C4-2B (cell line): ENCODE measurements around the gene IGFBP4.

Experiments
- H3K27ac ChIP-seq: fragments of 450-650 bp; 2 replicates; pipeline ENCODE4 v1.5.1; 2017
- CTCF ChIP-seq: fragments of 450-650 bp; conservative IDR thresholded peaks from 2 replicates; pipeline ENCODE4 v1.5.1; 2017; ENCODE audit warnings: mild to moderate bottlenecking
- ZFX ChIP-seq: fragments of 450-650 bp; IDR thresholded peaks from 2 replicates; pipeline ENCODE4 v1.6.1; 2017

IGFBP4 gene

GRCh38 chr17:40490982-40491381, 47.7 kb downstream of the IGFBP4 start:
- H3K27ac ChIP-seq, result peak overlapping the region; percentile 8; the same call in 1 of the 2 replicates
- TF ChIP-seq ZFX (no peak), CTCF (no peak)

- H3K27ac ChIP-seq, result no peak overlapping the region
- TF ChIP-seq CTCF, result no peak
- TF ChIP-seq ZFX, result no peak
These were observed 48.2 kb downstream of the IGFBP4 start for GRCh38 chr17:40491486-40491885.

GRCh38 chr17:40493697-40494096, 50.4 kb downstream of the IGFBP4 start:
- TF ChIP-seq ZFX (no peak), CTCF (no peak)
- H3K27ac ChIP-seq, result no peak overlapping the region

- no peak overlapping the region for H3K27ac ChIP-seq
- TF ChIP-seq ZFX (no peak), CTCF (no peak)
These were observed 51.9 kb downstream of the IGFBP4 start for GRCh38 chr17:40495140-40495539.

- TF ChIP-seq ZFX (no peak), CTCF (no peak)
These were observed 52.9 kb downstream of the IGFBP4 start for GRCh38 chr17:40496170-40496569.

GRCh38 chr17:40496634-40497420, 53.6 kb downstream of the IGFBP4 start:
- no peak for TF ChIP-seq ZFX
- no peak for TF ChIP-seq CTCF
- no peak overlapping the region for H3K27ac ChIP-seq

More at GRCh38 chr17:40496170-40496569, 52.9 kb downstream of the IGFBP4 start:
- H3K27ac ChIP-seq, result no peak overlapping the region

GRCh38 chr17:40497695-40498094, 54.4 kb downstream of the IGFBP4 start:
- H3K27ac ChIP-seq, result peak overlapping the region; percentile 3; the same call in 1 of the 2 replicates
- TF ChIP-seq CTCF, result no peak
